Activated CD4-positive, CD25-positive, alpha-beta regulatory T cell treated with anti-CD3 and anti-CD28 coated beads, Interleukin-2, amount 50 U/mL, for 72 hours (primary cell): ENCODE measurements around the gene HDDC3.

Experiments used
- DNase-seq: peaks from one replicate; pipeline ENCODE4 v3.0.0; 2021

Gene HDDC3

GRCh38 chr15:90889313-90889730, 43.0 kb downstream of the HDDC3 start:
- DNase-seq: no peak

DNA sequence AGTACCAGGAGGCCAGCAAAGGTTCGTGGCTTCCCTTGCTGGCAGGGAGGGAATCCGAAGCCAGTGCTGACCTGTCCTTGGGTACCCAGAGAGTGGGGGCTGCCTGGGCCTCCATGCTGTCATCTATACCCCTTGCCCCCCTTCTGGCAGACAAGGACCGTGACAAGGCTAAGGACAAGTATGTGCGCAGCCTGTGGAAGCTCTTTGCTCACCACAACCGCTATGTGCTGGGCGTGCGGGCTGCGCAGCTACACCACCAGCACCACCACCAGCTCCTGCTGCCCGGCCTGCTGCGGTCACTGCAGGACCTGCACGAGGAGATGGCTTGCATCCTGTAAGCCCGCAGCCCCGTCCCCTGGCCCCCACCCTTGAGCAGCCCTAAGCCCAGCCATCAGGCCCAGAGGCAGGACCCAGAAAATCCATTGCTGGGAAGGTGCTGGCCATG, 45.3 kb downstream of the HDDC3 start:
- no peak for DNase-seq

GRCh38 chr15:90886291-90886614, 46.1 kb downstream of the HDDC3 start:
- DNase-seq: no peak

DNA sequence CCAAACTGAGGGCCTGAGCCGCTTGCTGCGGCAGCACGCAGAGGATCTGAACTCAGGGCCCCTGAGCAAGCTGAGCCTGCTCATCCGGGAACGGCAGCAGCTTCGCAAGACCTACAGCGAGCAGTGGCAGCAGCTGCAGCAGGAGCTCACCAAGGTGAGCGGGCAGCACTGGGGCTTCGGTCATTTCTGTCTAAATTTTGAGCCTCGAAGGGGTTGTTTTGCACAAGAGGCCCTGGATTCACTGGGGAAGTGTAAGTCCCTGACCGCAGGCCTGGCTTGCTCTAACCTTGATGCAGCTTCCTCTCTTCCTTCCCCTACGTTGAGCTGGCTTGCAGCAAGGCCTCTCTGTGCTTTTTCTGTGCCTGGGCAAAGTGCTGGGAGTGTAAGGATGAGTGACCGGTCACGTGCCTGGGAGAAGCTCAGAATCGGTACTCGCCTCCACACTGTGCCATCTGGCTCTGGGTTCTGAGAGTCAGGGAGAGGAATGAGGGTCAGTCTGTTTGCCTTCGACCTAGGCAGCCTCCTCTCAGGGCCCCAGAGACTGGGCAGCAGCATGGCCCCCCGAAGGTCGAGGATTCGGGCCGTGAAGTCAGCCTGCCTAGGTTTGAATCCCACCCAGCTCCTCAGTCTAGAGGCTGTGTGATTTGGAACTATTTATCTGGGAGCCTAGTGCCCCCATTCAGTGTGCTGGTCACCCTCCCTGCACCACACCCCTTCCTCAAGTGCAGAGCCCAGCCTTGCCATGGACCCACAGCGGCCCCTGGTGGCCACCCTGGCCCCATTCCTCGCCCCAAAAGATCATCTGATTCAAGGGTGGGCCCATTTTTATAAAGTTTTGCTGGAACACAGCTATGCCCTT, 46.7 kb downstream of the HDDC3 start:
- DNase-seq: peak; percentile 86

DNA sequence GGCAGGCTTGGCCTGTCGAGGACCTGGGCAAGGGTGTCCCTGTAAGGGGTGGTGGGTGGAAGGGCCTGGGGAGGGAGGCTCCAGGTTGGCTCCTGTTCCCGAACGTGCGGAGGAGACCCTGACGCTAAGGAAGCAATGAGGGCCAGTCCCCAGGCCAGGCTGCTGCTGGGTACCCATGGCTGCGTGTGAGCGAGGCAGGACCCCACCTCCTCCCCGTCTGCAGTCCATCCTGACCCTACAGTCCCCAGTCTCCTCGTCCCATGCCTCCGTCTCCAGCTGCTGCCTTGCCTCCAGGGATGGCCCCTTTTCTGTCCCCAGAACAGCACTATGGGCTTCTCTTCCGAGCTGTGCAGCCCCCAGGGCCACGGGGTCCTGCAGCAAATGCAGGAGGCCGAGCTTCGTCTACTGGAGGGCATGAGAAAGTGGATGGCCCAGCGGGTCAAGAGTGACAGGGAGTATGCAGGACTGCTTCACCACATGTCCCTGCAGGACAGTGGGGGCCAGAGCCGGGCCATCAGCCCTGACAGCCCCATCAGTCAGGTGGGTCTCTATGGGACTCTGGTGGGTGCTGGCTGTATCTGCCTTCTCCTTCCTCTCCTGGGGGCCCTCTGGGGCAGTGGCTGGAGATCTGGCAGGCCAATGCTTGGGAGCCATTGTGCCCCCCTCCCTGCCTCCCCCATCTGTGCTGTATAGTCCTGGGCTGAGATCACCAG, 47.5 kb downstream of the HDDC3 start:
- no peak for DNase-seq

DNA sequence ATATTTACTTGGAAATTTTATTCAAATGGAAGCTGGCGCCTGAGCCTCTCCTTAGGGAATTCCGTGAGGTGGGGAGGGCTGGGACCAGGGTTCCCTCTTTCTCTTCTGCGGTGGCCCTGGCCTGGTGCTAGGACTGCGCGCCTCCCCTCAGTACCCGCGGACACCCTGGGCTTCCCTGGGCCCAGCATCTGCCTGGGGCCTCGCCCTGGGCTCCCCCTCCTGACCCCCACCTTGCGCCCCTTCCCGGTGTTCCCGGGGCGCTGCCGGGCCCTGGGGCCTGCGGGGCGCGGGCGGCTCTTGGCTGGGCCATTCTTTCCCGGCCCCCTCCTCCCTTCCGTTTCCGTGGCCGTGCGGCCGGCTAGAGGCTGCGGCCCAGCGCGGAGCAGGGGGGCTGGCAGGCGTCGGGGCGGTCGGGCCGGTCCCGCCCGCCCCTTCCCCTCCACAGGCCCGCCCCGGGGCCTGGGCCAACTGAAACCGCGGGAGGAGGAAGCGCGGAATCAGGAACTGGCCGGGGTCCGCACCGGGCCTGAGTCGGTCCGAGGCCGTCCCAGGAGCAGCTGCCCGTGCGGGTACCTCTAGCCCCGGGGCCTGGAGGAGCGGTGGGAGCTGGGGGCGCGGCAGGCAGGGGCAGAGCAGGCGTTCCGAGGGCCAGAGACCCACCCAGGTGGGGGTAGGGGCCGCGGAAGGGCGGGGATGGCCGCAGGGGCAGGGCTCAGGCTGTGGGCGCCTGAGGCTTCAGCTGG, 48.2 kb downstream of the HDDC3 start, which contains the start of gene FES:
Gene FES, plus strand, starts transcription at position 529 of the 743 bp plus-strand sequence. CDS start 542 bp downstream, outside the sequence.
- no peak for DNase-seq

DNA sequence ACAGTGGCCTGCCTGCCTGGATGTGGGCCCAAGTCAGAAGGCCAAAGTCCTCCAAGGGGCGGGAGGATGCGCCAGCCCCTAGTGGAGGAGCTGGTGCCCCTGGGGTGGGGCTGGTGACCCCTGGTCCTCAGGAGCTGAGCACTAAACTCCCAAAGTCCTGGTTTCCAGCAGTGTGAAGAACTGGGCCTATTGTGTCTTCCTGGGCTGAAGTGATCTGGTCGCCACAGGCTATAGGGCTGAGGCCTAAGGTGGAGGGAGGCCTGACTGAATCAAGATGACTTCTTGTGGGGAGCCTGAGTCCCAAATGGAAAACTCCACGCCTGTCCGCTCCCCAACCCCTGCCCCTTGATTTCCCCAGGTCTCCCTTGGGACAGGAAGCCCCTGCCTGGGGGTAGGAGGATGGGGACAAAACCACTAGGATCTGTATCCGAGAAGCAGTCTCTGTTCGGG, 48.8 kb downstream of the HDDC3 start:
- DNase-seq: no peak

DNA sequence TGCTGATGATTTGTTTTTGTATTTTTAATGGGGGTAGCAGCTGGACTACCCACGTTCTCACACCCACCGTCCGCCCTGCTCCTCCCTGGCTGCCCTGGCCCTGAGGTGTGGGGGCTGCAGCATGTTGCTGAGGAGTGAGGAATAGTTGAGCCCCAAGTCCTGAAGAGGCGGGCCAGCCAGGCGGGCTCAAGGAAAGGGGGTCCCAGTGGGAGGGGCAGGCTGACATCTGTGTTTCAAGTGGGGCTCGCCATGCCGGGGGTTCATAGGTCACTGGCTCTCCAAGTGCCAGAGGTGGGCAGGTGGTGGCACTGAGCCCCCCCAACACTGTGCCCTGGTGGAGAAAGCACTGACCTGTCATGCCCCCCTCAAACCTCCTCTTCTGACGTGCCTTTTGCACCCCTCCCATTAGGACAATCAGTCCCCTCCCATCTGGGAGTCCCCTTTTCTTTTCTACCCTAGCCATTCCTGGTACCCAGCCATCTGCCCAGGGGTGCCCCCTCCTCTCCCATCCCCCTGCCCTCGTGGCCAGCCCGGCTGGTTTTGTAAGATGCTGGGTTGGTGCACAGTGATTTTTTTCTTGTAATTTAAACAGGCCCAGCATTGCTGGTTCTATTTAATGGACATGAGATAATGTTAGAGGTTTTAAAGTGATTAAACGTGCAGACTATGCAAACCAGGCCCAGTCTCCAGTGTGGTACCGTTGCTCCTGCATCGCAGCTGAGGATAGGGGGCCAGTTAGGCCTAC, 49.4 kb downstream of the HDDC3 start:
- no peak for DNase-seq

DNA sequence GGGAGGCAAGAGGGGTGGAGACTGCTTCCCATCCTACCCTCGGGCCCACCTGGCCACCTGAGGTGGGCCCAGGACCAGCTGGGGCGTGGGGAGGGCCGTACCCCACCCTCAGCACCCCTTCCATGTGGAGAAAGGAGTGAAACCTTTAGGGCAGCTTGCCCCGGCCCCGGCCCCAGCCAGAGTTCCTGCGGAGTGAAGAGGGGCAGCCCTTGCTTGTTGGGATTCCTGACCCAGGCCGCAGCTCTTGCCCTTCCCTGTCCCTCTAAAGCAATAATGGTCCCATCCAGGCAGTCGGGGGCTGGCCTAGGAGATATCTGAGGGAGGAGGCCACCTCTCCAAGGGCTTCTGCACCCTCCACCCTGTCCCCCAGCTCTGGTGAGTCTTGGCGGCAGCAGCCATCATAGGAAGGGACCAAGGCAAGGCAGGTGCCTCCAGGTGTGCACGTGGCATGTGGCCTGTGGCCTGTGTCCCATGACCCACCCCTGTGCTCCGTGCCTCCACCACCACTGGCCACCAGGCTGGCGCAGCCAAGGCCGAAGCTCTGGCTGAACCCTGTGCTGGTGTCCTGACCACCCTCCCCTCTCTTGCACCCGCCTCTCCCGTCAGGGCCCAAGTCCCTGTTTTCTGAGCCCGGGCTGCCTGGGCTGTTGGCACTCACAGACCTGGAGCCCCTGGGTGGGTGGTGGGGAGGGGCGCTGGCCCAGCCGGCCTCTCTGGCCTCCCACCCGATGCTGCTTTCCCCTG, 50.2 kb downstream of the HDDC3 start:
- DNase-seq: no peak

GRCh38 chr15:90881181-90881977, 51.0 kb downstream of the HDDC3 start:
- DNase-seq: no peak

- DNase-seq: no peak
Observed at GRCh38 chr15:90880381-90881145, 51.8 kb downstream of the HDDC3 start.
